ENCODE results near the gene CNTNAP2. TPM values are rescaled to one million over a fixed set of nuclear protein-coding genes. Genes with fewer than 3 reads are reported as not detected.

The CNTNAP2 gene
- total RNA-seq, 1 experiment from 2014 or later, result 42.5 TPM

DNA sequence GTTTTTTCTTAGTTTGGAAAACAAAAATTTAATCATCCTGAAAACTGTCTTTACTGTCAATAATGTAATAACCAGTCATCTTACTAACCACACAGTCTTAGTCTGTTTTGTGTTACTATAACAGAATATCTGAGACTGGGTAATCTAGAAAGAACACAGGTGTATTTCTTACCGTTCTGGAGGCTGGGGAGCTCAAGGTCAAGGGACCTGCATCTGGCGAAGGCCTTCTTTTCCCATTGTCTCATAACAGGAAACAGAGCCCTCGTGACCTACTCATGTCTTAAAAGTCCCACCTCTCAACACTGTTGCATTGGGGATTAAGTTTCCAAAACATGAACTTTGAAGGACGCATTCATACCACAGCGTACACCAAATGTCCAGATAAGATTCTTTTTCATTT, 932.3 kb downstream of the CNTNAP2 start:
- Mint-ChIP-seq H3K36me3 (ENCODE audit: insufficient read depth, unreplicated experiment) (no peaks in the 10 kb centered on the region), H3K4me3 (ENCODE audit: unreplicated experiment) (no peak overlapping the region), H3K4me1 (ENCODE audit: low read depth, unreplicated experiment) (no peaks in the 10 kb centered on the region), H3K27ac (ENCODE audit: unreplicated experiment) (no peak overlapping the region), H3K9me3 (ENCODE audit: unreplicated experiment) (no peaks in the 10 kb centered on the region), H3K27me3 (ENCODE audit: insufficient read depth, unreplicated experiment) (no peaks in the 10 kb centered on the region)
- ChIA-PET CTCF (no interaction called here), POLR2A (no interaction called here)
- H3K9me3 ChIP-seq, result no peaks in the 10 kb centered on the region
- no peaks in the 10 kb centered on the region for H3K36me3 ChIP-seq (ENCODE audit: control insufficient read depth, insufficient read depth, low read length)
- intact Hi-C loops (cut with micrococcal nuclease; ENCODE audit: unreplicated experiment), result no loop called here
- H3K27me3 ChIP-seq (replicated peaks; ENCODE audit: control insufficient read depth, insufficient read depth, low read length), result no peaks in the 10 kb centered on the region
- DNase-seq, result no peak
- no peak overlapping the region for H3K4me3 ChIP-seq (ENCODE audit: low read depth, low read length)
- TF ChIP-seq, protein P1, sequence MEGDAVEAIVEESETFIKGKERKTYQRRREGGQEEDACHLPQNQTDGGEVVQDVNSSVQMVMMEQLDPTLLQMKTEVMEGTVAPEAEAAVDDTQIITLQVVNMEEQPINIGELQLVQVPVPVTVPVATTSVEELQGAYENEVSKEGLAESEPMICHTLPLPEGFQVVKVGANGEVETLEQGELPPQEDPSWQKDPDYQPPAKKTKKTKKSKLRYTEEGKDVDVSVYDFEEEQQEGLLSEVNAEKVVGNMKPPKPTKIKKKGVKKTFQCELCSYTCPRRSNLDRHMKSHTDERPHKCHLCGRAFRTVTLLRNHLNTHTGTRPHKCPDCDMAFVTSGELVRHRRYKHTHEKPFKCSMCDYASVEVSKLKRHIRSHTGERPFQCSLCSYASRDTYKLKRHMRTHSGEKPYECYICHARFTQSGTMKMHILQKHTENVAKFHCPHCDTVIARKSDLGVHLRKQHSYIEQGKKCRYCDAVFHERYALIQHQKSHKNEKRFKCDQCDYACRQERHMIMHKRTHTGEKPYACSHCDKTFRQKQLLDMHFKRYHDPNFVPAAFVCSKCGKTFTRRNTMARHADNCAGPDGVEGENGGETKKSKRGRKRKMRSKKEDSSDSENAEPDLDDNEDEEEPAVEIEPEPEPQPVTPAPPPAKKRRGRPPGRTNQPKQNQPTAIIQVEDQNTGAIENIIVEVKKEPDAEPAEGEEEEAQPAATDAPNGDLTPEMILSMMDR (IDR thresholded peaks at IDR 0.05; ENCODE audit: insufficient read depth in 1 of 2, low read depth in 1 of 2, low read length in 1 of 2, severe bottlenecking in 1 of 2, unreplicated experiment in 1 of 2), result no peak
- BruUV-seq (replicated peaks), result no TSS peak
- H3K4me1 ChIP-seq, result no peaks in the 10 kb centered on the region

DNA sequence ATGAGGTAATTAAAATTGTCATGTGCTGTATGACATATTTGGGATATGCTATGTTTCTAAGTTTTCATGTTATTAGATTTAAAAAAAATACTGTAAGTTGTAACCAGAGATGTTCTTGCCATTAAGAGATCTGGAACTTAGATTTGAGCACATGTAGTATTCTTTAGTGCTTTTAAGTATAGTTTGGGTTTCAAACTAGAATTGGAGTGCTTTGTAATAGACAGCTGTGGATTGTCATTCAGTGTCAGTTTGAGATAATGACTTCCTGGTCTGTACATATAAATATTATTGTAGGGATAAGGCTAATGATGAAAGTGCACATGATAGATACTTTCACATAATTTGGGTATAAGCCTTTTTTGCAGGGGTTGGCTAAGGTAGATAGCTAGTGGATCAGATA, 936.2 kb downstream of the CNTNAP2 start:
- no peaks in the 10 kb centered on the region for H3K27me3 ChIP-seq (replicated peaks; ENCODE audit: control insufficient read depth, insufficient read depth, low read length)
- H3K4me1 Mint-ChIP-seq (ENCODE audit: low read depth, unreplicated experiment), result no peaks in the 10 kb centered on the region
- no TSS peak for BruUV-seq (replicated peaks)
- H3K36me3 Mint-ChIP-seq (ENCODE audit: insufficient read depth, unreplicated experiment), result no peaks in the 10 kb centered on the region
- intact Hi-C loops (cut with micrococcal nuclease; ENCODE audit: unreplicated experiment), result no loop called here
- CTCF ChIA-PET, result no interaction called here
- no peaks in the 10 kb centered on the region for H3K27me3 Mint-ChIP-seq (ENCODE audit: insufficient read depth, unreplicated experiment)
- POLR2A ChIA-PET, result no interaction called here
- no peak overlapping the region for H3K4me3 Mint-ChIP-seq (ENCODE audit: unreplicated experiment)
- H3K4me1 ChIP-seq, result no peaks in the 10 kb centered on the region
- TF ChIP-seq, protein P1 (IDR thresholded peaks at IDR 0.05; ENCODE audit: insufficient read depth in 1 of 2, low read depth in 1 of 2, low read length in 1 of 2, severe bottlenecking in 1 of 2, unreplicated experiment in 1 of 2), result no peak
- H3K36me3 ChIP-seq (ENCODE audit: control insufficient read depth, insufficient read depth, low read length), result no peaks in the 10 kb centered on the region
- DNase-seq, result no peak
- H3K9me3 Mint-ChIP-seq (ENCODE audit: unreplicated experiment), result no peaks in the 10 kb centered on the region
- no peak overlapping the region for H3K27ac Mint-ChIP-seq (ENCODE audit: unreplicated experiment)
- H3K9me3 ChIP-seq, result no peaks in the 10 kb centered on the region
- H3K4me3 ChIP-seq (ENCODE audit: low read depth, low read length), result no peak overlapping the region

DNA sequence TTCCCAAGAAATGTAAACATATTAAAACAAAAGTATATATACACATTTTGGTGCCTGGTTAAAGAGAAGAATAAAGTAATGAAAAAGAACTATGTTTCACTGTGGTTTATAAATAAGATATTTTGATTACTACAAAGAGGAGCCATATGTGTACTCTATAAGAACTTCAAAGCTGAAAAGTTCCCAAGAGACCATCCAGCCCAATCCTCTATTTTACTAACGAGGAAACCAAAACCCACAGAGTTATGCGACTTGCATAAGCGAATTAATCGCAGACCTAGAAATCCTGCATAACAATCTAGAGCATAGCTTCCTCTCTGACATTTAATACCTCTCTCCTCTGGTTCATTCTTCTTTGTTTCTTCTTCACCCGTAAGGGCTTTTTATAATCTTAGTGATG, 937.1 kb downstream of the CNTNAP2 start:
- Histone ChIP-seq H3K4me3 (ENCODE audit: low read depth, low read length) (no peak overlapping the region), H3K27me3 (replicated peaks; ENCODE audit: control insufficient read depth, insufficient read depth, low read length) (no peaks in the 10 kb centered on the region), H3K36me3 (ENCODE audit: control insufficient read depth, insufficient read depth, low read length) (no peaks in the 10 kb centered on the region), H3K4me1 (no peaks in the 10 kb centered on the region), H3K9me3 (no peaks in the 10 kb centered on the region)
- no TSS peak for BruUV-seq (replicated peaks)
- Mint-ChIP-seq H3K4me3 (ENCODE audit: unreplicated experiment) (no peak overlapping the region), H3K36me3 (ENCODE audit: insufficient read depth, unreplicated experiment) (no peaks in the 10 kb centered on the region), H3K4me1 (ENCODE audit: low read depth, unreplicated experiment) (no peaks in the 10 kb centered on the region), H3K9me3 (ENCODE audit: unreplicated experiment) (no peaks in the 10 kb centered on the region), H3K27ac (ENCODE audit: unreplicated experiment) (no peak overlapping the region), H3K27me3 (ENCODE audit: insufficient read depth, unreplicated experiment) (no peaks in the 10 kb centered on the region)
- TF ChIP-seq, protein P1 (IDR thresholded peaks at IDR 0.05; ENCODE audit: insufficient read depth in 1 of 2, low read depth in 1 of 2, low read length in 1 of 2, severe bottlenecking in 1 of 2, unreplicated experiment in 1 of 2), result no peak
- CTCF ChIA-PET, result no interaction called here
- no peak for DNase-seq
- POLR2A ChIA-PET, result no interaction called here
- intact Hi-C loops (cut with micrococcal nuclease; ENCODE audit: unreplicated experiment), result no loop called here

Measured in Caco-2 (cell line).